ES-I3 (cell line): ENCODE measurements around the gene SYNPO.

Experiments used
- H3K36me3 ChIP-seq: 2 replicates; pipeline ENCODE4 v1.6.1; 2013; ENCODE audit warnings: mild to moderate bottlenecking, low read length, control low read depth, moderate library complexity; ENCODE audit not compliant: insufficient read depth
- H3K4me1 ChIP-seq: 2 replicates; pipeline ENCODE4 v1.6.1; 2013; ENCODE audit warnings: mild to moderate bottlenecking, control low read depth, low read length; ENCODE audit not compliant: insufficient read depth
- H3K9ac ChIP-seq: 2 replicates; pipeline ENCODE4 v1.6.1; 2013; ENCODE audit warnings: low read depth, mild to moderate bottlenecking, low read length, moderate library complexity
- H3K9me3 ChIP-seq: 2 replicates; pipeline ENCODE4 v1.6.1; 2013; ENCODE audit warnings: mild to moderate bottlenecking, low read length, moderate library complexity; ENCODE audit not compliant: control insufficient read depth, insufficient read depth

Gene SYNPO

GRCh38 chr5:150676578-150676977, 36.1 kb downstream of the SYNPO start:
- no peaks in the 10 kb centered on the region; the same call in 1 of the 2 replicates for H3K36me3 ChIP-seq
- peaks cover 14% of the 10 kb centered on the region for H3K4me1 ChIP-seq
- H3K9me3 ChIP-seq = no peaks in the 10 kb centered on the region
- H3K9ac ChIP-seq = no peak overlapping the region

- Histone ChIP-seq H3K9me3 (no peaks in the 10 kb centered on the region), H3K9ac (no peak overlapping the region), H3K36me3 (peaks cover 14% of the 10 kb centered on the region; the same call in 1 of the 2 replicates), H3K4me1 (no peaks in the 10 kb centered on the region)
Measured at GRCh38 chr5:150689120-150689519, 48.7 kb downstream of the SYNPO start.

DNA sequence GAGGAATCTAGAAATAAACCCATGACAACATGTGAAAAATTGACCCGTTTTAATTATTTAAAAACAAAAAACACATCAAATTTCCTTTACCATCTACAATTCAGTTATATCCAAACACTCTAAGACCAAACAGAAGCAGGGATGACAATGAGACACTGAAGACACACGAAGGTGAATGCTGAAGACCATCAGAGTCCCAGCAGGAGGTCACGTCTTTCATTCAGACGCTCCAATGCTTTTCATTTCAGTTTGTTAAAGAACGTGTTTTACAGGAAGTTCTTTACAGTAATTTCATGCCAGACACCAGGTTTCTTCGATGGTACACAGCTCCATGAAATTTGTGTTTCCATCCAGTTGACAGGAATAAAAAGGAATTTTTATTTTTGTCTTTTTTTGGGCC, 50.3 kb downstream of the SYNPO start:
- no peaks in the 10 kb centered on the region for H3K4me1 ChIP-seq
- H3K9me3 ChIP-seq = no peaks in the 10 kb centered on the region
- no peak overlapping the region for H3K9ac ChIP-seq
- peaks cover 24% of the 10 kb centered on the region for H3K36me3 ChIP-seq

DNA sequence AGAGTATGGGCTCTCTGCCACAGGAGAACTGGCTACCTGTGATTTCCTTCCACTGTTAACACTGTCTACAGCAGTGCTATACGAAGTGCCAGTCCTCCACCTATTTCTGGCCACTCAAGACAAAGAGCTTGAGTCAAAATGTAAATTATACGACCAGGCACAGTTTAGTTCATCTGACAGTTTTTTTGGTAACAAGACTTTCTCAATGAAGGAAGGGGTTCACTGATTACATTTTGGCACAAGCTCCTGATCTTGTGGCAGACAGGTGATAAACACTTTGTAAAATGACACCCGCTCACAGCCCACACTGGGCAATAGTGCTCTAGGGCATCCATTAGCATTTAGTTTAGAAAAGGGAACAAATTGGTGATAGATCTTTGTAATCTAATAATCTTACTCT, 51.8 kb downstream of the SYNPO start:
- H3K4me1 ChIP-seq = no peaks in the 10 kb centered on the region
- H3K36me3 ChIP-seq = peaks cover 34% of the 10 kb centered on the region
- no peak overlapping the region for H3K9ac ChIP-seq
- H3K9me3 ChIP-seq = no peaks in the 10 kb centered on the region

GRCh38 chr5:150694612-150695011, 54.2 kb downstream of the SYNPO start:
- Histone ChIP-seq H3K9ac (no peak overlapping the region), H3K9me3 (no peaks in the 10 kb centered on the region), H3K4me1 (no peaks in the 10 kb centered on the region), H3K36me3 (peaks cover 43% of the 10 kb centered on the region)

DNA sequence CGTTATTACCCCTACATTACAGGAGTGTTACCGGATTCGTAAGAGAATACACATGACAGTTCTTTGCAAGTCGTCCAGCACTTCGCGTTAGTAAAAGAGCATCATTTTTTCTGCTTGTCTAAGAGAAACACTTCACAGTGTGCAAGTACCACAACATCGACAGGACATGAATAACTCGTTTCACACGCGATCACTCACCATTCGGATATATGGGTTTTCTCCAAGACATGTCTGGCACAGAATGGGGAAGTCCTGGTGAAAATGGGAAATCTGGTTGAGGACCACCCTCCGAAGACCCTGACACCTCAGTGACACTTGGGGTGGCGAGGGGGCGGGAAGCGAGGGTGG, 59.8 kb downstream of the SYNPO start:
- Histone ChIP-seq H3K36me3 (peaks cover 23% of the 10 kb centered on the region), H3K9ac (peak overlapping the region; percentile 80), H3K9me3 (no peaks in the 10 kb centered on the region), H3K4me1 (no peaks in the 10 kb centered on the region)

DNA sequence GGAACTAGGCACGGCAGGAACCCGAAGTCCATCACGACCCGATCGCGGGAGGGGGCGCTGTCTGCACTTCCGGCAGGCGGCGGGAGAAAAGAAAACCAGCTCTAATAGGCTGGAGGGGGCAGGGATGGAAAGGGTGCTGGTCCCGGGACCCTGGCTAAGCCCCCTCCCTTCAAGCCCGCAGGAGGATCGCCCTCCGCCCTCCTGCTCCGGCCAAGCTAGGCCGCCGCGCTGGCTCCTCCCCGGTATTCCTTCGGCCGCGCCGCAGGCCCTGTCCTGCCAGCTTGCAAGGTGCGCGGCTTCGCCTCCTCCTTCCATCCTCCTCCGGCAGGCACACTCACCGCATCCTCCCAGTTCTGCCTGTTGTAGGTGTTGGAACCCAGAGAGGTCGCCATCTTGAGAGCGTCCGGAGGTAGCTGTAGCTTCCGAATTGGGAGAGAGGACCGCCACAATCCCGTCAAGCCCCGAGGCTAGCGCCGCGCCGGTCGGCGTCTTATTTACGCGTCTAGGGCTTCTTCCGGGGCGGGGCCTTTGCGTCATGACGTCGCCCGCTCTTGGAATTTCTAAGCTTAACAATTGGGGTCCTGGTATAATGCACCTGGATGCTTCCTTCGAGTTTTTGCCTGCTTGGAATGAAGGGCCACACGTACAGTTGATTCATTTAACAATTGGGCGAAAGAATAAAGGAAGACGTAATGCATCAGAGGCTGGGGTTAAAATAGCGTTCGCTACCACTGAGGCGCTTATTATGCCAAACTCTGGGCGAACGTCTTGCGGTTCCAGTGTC, 60.3 kb downstream of the SYNPO start, which contains the start of gene RBM22:
Gene RBM22 (minus strand): TSS at position 469 of the 784 bp plus-strand sequence. CDS start 77 bp downstream, at position 392.
- Histone ChIP-seq H3K9me3 (no peaks in the 10 kb centered on the region), H3K9ac (peak within 1 kb of the TSS; percentile 80), H3K4me1 (no peaks in the 10 kb centered on the region), H3K36me3 (peaks cover 19% of the 10 kb centered on the region)

GRCh38 chr5:150703762-150704161, 63.3 kb downstream of the SYNPO start:
- no peaks in the 10 kb centered on the region for H3K9me3 ChIP-seq
- H3K9ac ChIP-seq = no peak overlapping the region
- H3K36me3 ChIP-seq = peaks cover 1% of the 10 kb centered on the region; the same call in 1 of the 2 replicates
- H3K4me1 ChIP-seq = no peaks in the 10 kb centered on the region

DNA sequence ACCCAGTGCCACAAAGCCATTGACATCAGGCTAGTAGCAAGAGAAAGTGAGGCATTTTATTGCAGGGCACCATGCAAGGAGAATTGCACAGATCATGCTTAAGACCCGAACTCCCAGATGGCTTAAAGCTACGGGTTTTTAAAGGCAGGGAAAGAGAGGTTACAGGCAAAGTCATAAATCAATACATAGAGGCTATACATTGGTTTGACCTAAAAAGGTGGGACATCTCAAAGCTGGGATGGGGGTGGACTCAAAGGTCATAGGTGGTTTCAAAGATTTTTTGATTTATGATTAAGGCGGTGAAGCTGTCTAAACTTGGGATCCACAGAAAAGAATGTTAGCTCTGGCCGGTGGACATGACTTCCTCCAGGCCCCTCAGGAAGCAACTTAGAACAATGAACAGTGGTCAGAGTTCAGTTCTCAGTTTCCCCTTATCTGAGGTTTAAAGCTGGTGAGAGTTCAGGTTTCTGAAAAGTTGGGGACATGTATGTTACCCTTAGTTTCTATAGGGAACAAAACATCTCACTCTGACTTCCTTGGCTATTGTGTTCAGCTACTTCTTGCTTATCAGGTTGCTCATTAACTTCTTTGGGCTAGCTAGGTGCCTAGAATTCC, 66.4 kb downstream of the SYNPO start:
- Histone ChIP-seq H3K9me3 (no peaks in the 10 kb centered on the region), H3K36me3 (no peaks in the 10 kb centered on the region; the same call in 1 of the 2 replicates), H3K9ac (no peak overlapping the region), H3K4me1 (0 out of 2 replicates have a peak, but pooled peaks cover 3% of the 10 kb centered on the region)
